HG02973 (cell line): Measurements from ENCODE around the gene ACSS1.

ENCODE experiments used
- ATAC-seq: cut with Tn5 transposase; IDR thresholded peaks from one replicate; pipeline ENCODE4 v1.9.1; 2021; ENCODE audit warnings: moderate library complexity; ENCODE audit not compliant: unreplicated experiment

Gene ACSS1

DNA sequence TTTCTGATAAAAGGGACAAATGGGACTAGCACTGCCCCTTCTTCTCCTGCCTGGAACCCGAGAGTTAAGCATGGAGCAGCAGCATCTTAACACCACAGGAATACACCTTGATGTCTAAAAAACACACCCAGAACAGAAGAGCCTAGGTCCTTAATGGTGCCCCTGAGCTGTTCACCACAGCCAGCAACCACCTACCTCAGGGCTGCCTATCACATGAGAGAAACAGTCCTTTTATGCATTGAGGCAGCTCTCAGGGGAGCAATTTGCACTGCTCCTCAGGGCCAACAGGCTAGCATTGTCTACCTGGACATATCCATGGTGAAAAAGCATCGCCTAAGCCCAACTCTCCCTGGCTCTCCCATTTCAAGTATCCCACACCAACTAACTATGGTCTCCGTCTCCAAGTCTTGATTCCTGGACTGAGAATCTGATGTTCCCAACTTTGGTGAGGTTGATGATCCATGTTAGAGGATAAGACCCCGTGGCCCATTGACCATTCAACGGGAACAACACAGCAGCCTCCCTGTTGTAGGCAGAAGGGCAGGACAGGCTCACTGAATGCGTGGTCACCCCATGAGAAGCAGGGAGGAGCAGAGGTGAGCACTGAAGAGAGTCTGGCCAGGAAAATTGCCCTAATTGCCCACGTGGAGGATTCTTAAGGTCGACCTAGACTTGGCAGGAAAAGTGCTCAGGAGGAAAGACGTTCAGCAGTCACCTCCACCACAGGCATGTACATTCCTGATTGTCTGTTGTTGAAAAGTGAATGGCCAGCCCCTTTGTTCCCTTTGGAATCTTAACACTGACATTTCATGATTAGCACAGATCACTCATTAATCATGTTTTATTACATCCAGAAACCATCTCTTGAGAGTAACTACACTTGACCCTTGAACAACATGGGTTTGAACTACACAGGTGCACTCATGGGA lies 61.2 kb downstream of the ACSS1 start:
- ATAC-seq = no peak

DNA sequence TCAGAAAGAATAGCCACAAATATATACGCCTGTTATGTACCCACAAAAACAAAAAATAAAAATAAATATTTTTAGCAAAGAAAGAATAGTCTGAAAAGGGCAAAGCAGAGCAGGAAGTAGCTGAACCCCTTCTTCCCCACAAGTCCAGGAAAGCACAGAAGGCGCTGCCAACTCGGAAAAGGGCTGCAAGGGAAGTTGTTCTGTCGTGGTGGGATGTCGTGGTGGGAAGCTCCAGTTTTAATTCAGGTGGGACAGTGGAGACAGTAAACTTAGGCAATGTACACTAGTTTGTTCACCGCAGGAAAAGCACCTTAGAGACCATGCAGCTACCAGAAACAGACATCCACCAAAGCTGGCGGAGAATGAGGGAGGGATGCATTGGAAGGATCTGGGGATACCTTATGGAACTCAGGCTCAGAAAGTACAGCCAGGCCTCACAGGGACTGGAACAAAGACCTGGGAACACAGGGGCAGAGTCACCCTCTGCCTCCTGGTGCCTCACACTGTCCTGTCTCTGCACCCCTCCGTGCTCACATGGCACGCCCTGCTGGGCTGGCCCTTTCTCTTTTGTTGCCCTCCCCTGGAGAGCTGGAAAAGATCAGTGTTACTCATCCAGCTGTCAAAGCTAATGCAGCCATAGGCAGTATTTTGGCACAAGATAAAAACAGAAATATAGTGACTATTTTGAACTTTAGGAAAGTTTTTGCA lies 62.0 kb downstream of the ACSS1 start:
- ATAC-seq = no peak

DNA sequence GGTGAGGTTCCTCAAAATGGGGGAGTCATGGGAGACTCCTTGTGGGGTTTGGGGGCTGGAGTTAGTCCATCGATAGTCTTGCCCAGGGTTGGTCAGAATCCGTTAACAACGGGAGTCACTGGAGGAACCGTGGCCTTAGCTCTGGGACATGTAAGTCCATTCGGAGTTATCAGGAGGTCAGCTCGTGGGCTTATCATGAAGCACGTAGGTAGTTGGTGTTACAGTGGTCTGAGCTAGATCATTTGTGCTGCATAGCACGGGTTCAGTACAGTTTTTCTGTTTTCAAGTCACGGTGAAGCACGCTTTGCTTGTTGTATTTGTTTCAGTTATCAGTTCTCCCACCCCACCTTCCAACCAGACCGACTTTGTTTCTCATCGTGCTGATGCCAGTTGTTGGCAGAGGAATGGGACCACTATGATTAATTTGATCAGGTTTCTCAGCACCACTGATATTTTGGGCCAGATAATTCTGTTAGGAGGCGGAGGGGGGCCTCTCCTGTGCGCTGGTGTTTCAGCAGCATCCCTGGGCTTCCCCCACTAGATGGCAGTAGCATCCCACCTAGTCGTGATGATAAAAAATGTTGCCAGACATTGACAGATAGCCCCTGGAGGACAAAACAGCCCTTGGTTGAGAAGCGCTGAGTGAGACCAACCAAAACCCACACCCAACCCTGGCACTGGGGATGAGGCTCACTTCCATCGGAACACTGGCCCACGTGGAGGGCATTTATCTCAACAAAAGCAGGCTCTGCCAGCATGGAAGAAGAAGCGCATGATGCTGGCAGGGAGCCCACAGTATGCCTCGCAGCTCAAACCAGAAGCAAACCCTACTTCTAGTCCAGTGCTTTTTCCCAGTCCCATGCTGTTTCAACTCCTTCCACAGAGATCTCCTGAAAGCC lies 63.2 kb downstream of the ACSS1 start:
- peak; percentile 26 for ATAC-seq

DNA sequence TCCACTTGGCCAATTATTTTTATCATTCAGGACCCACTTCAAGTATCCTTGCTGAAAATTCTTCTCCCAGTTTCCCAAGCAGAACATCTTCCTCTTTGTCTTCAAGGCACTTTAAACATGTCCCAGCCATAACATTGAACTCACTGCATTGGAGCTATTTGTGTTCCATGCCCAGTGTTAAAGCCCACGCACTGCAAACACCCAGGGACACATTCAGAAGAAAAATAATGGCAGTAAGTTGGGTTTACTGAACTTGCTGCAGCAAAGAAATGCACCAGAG lies 63.8 kb downstream of the ACSS1 start:
- no peak for ATAC-seq

DNA sequence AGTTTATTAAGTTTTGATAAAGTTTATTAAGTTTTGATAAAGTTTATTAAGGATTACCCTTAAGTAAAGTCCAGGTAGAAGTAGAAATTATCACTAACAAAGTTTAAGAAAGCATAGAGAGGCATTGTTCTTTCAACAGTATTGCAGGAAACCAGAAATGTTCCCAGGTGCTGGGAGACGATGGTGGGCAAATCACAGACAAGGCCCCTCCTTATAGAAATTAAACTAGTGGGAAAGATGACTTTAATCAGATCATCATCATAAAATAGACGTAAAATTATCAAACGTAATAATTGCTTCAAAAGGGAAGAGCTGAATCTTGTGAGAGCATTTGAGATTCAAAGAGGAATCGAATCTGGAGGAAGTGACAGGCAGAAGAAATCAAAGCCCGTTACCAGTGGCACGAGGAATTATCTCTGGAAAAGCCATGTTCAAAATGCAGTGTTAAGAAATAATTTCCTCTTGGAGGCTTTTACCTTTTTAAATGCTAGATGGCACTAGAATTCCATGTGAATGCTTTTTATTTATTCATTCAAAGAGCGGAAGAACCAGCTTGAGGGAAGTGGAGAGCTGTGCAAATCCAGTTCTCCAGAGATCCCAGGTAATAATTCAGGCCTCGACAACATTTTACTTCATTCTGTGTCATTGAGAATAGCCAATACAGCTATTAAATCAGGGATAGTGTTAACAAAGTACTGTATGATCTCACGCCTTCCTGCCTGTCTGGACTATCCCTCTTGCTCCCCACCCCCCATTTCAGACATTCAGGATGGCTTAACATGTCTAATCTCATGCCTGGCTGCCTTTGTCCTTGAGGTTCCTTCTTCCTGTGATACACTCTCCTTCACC lies 64.4 kb downstream of the ACSS1 start:
- ATAC-seq = no peak

DNA sequence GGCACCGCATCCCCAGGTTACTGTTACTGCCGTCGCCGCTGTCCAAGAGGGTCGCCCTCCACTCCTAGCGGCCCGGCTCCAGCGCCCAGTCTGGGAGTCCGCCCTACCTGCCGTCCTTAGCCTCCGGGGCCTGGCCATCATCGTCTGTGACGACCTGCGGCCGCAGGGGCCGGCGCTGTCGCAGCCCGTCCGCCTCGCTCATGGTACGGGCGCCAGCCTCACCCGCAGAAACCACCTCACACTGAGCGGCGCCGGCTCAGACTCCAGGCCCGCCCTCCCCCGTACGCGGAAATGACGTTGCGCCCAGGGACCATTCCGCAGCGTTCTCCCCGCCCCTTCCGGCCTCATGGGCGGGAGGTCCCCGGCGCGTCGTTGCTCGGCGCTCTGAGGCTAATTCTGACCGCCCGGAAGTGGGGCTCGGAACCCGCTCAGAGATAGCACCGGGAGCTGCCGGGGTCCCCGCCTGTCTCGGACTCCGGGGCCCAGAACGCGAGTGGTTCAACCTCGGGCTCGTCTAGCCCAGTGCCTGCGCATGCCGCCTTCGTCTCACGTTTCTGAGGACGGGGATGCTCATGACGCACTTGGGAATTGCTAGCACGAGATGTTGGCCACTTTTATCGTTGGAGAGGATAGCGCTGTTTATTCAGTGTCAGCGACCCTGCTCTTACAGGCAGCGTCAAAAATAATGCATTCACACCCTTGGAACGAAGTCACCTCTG lies 65.3 kb downstream of the ACSS1 start, which contains the start of gene APMAP:
Gene APMAP, minus strand, starts transcription at position 265 of the 719 bp plus-strand sequence. Its CDS starts 63 bp downstream, at position 202.
- peak; percentile 95 for ATAC-seq

DNA sequence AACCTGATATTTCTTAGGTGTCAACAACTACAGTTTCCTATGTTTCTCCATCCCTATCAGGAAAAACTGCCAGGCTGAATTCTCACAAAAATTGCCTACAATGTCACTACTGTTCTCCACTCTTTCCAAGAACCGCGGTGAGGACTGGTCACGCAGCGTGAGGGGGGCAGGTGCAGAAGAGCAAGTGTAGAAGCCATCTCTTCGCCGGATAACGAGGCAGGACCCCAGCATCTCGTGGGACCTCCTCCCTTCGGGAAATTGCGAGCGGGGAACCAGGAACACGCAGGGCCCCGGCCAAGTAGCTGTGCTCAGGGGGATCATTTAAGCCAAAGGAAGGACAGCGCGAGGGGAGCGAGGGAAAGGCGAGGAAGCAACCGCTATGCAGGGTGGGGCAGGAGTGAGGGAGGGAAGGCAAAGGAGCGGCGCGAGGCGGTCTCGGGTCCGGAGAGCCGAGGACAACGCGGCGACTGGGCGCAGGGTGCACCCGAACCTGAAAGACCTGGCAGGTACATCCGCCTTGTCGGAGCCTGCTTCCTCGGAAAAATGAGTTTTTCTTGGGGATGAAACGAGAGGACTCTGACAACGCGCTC lies 65.9 kb downstream of the ACSS1 start:
- ATAC-seq = peak; percentile 2

DNA sequence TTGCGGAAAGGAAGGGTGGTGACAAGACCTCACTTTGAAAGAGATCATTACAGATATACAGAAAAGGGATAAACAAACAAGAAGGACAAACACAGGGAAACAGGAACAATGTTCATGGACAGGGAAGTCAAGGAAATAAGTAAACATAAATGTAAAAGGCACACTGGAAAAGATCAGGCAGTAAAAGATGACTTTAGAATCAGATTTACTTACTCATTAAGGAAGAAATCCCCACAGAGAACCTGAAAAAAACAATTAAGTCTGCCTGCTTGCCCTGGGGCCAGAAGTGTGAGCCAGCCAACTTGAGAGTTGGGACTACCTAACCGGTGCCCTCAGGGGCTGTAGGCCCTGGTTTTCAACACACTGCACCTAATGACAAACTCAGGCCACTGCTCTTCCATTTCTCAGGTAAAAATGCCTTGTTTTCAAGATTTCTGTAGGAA lies 67.1 kb downstream of the ACSS1 start:
- no peak for ATAC-seq

DNA sequence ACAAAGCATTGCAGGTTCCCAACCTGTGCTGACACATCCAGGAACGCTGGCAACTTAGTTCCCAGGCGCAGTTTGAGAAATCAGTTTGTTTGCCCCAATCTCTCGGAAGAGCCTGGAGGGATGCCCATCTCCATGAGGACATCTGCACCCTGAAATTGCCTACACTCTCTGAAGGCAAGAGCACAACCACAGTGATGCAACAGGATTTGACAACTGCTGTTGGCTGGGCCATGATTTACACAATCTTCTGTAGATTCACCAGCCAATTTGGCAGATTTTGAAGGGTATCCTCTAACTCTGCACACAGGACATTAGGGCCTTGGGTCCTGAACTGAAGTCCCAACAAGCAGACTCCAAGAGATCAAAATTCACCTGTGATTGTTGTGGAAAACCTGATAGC lies 68.8 kb downstream of the ACSS1 start:
- no peak for ATAC-seq

DNA sequence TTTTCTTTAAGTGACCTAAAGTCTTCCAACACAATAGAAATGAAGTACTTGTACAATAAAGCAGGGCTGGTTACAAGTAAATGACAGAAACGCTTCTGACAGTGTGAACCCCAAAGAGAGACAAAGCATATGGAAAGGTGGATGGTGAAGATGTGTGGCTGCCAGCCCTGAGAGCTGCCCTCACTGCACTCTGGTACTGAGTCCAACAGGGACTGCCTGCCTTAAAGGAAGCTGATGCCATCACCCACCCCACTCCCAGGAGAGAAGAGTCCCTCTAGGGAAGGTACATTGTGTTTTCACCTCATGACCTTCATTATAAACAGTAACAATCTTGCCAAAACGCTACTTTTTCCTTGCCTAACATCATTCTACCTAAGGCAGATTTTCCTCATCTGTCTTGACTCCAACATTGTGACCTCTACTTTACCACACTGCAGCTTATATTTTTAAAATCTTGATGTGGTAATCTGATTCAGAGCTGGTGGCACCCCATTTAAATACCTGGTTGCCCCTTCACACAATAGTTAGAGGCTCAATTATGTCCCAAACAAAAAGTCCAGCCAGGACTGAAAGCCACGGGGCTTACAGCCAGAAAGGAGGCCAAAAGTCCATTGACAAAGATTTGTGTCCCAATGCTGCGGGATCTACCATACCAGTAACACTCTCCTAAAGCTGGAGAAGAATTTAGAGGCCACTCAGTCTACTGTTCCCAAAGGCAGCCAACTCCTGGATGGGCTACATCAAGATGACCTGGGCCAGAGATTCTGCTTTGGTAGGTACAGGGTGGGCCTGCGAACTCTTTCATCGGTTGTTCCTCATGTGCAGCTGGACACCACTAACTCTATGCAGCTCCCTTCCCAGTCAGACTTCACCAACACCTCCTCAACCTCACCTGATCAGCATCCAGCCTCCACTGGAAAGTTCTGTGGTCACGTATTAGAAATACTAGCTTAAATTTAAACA lies 69.8 kb downstream of the ACSS1 start:
- no peak for ATAC-seq

DNA sequence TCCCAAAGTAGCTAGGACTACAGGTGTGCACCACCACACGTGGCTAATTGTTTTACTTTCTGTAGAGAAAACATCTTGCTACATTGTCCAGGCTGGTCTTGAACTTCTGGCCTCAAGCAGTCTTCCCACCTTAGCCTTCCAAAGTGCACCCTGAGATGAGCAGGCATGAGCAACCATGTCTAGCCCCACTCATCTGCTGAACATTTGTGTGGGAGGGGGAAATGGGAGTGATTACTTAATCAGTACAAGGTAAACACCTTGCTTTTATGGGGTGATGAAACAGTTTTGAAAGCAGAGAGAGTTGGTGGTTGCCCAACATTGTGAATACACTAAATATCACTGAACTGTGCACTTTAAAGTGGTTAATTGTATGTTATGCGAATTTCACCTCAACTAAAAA lies 70.7 kb downstream of the ACSS1 start:
- no peak for ATAC-seq

DNA sequence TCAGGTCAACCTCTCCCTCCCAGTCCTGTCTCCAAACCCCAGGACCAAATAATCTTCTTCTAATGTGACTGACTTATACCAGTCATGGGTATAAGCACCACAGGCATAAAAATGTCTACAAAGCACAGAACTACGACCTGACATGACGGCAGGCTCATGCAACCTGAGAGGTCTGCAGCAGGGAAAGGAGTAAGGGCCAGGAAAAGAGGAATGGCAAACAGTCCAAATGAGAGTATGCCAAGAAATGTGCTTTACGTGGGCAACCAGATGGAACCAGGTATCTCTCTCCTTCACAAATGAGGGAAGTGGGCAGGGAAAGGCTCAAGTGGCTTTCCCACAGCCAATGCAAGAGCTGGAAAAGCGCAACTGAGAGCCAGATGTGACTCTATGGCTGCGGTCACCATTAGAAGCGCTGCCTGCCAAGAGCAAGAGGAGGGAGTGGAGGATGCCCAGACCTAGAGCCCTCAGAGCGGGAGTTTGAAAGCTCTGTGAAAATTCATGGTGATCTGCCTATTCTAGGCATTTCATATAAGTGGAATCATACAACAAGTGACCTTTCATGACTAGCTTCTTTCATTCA lies 71.4 kb downstream of the ACSS1 start:
- no peak for ATAC-seq

DNA sequence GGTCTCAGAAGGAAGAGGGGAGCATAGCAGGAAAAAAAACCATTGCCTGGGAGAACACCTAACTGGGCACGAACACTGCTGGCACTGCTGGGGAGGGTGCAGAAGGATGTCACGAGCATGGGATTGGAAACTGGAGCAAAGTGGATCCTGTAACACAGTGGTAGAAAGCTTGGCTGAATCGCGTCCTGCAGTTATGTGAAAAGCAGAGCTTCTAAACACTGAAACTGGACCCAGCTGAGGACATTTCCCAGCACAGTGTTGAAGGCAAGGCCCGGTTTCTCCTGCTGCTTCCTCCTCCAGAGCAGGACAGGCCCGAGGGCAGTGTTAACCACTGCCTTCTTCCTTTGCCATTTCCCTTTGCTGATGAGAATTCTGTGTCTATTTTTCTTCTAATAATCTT lies 72.1 kb downstream of the ACSS1 start:
- ATAC-seq = no peak

DNA sequence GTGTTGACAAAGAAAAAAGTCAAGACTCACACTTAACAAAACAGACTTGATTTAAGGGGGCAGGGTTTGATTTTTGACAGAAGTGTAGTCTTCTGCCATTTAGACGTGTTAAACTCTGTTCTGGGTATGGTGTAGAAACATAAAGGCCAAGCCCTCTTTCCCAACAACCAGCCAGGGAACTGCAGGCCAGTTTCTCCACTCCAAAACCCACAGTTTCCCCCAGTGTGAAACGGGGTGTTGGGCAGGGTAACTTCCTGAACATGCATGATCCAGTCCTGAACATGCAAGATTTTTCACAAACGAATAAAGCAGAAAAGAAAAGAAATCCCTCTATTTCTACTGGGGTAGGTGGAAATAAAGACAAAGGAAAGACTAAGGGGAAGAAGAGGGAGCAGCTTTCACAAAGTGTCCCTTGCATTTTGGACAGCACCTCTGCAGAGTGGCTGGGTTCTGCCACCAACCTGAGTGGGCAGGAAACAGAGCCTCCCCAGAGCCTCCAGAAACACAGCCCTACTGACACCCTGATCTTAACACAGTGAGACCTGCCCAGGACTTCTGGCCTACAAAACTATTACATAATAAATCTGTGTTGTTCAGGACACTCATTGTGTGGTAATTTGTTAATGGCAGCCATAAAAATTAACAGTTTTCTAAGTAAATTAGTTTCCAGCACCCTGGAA lies 72.8 kb downstream of the ACSS1 start:
- no peak for ATAC-seq

DNA sequence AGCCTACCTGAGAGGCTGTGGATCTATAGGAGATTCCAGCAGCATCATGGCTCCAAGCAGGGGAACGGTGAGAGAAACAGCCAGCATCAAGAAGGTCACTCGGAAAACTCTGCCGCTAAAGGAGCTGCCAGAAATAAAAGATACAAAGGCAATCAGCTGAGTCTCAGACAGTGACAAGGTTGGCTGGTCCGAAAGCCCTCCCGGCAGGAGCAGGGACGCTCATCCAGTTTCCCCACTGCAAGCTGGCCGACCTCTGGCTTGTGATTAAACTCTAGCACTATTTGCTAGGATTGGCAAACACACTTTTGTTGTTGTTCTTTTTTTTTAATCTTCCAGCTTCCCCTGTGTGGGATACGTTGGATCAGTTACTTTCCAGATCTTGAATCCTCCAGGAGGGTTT lies 74.0 kb downstream of the ACSS1 start:
- ATAC-seq = no peak

DNA sequence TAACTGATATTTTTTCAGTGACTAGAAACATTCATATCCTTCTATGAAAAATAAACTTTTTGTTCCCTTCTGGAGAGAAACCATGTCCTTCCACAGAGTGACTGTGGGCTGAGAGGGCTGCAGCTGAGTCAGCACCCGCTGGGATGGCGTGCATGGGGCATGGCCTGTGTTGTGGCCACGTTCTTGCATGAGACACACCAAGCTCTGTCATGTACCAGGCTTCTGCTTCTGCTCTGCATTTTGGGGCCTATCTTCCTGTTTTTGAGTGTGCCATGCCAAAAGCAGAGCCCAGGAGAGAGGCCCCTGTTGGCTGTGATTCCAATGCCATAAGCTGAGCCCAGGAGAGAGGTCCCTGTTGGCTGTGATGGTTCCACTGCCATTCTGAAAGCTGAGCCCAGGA lies 76.1 kb downstream of the ACSS1 start:
- no peak for ATAC-seq

DNA sequence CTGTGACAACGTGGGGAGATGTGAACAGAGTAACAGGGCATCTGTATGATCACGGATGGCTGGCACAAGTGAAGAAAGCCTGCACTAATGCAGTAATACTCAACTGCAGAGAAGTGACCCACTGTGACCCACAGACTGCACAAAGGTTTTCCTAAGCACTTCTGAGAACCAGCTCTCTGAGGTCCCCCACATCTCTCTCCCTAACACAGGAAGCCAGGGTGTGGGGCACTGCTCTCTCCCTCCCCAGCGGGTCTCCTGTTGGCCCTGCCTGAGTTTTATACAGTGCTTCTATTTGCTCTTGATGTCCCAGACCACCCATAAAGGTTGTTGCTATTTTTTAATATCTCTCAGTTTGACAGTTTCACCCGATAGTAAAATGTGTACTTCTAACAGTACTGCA lies 76.7 kb downstream of the ACSS1 start:
- no peak for ATAC-seq
